IMR-90 (cell line): Measurements from ENCODE around the gene CEACAM1.

ENCODE experiments used
- BHLHE40 ChIP-seq: fragments of 150-350 bp; IDR thresholded peaks from 2 replicates; pipeline ENCODE4 v1.6.1; 2016; ENCODE audit warnings: mild to moderate bottlenecking, low read depth, low read length
- CEBPB ChIP-seq: IDR thresholded peaks from 2 replicates; pipeline ENCODE4 v1.6.1; 2012; ENCODE audit warnings: low read depth, low read length, improper control_type of control experiment
- CHD1 ChIP-seq: IDR thresholded peaks from 2 replicates; pipeline ENCODE4 v1.6.1; 2012; ENCODE audit warnings: low read depth, low read length, improper control_type of control experiment
- CTCF ChIP-seq: conservative IDR thresholded peaks from 2 replicates; pipeline ENCODE4 v1.5.1; 2012; ENCODE audit warnings: mild to moderate bottlenecking, low read depth, low read length, improper control_type of control experiment
- FOS ChIP-seq: fragments of 150-350 bp; IDR thresholded peaks from 2 replicates; pipeline ENCODE4 v1.6.1; 2016; ENCODE audit warnings: low read depth, low read length
- MAFK ChIP-seq: IDR thresholded peaks from 2 replicates; pipeline ENCODE4 v1.6.1; 2012; ENCODE audit warnings: low read depth, low read length, improper control_type of control experiment
- MAZ ChIP-seq: IDR thresholded peaks from 2 replicates; pipeline ENCODE4 v1.6.1; 2012; ENCODE audit warnings: low read depth, mild to moderate bottlenecking, low read length, improper control_type of control experiment, moderate library complexity, borderline replicate concordance
- POLR2A ChIP-seq: IDR thresholded peaks from 2 replicates; pipeline ENCODE4 v1.6.1; 2012; ENCODE audit warnings: mild to moderate bottlenecking, low read depth, low read length
- RCOR1 ChIP-seq: IDR thresholded peaks from 2 replicates; pipeline ENCODE4 v1.6.1; 2012; ENCODE audit warnings: mild to moderate bottlenecking, low read length, improper control_type of control experiment; ENCODE audit not compliant: insufficient replicate concordance

GRCh38 chr19:42519108-42519507, 9.2 kb downstream of the CEACAM1 start:
- TF ChIP-seq CTCF, result no peak
- no peak for TF ChIP-seq CEBPB
- no peak for TF ChIP-seq MAFK
- no peak for TF ChIP-seq POLR2A
- TF ChIP-seq BHLHE40, result no peak
- TF ChIP-seq MAZ, result no peak
- TF ChIP-seq FOS, result no peak
- TF ChIP-seq CHD1, result no peak
- TF ChIP-seq RCOR1, result no peak
